Osteocyte (in vitro differentiated cells): ENCODE measurements around the gene L3MBTL1. TPM values are rescaled to one million over a fixed set of nuclear protein-coding genes. Genes with fewer than 3 reads are reported as not detected.

Source experiments
- DNase-seq: peaks from one replicate; pipeline ENCODE4 v3.0.0; 2021; ENCODE audit warnings: mixed read lengths; ENCODE audit not compliant: unreplicated experiment; ENCODE audit errors: extremely low spot score
- H3K27ac Mint-ChIP-seq: one replicate; pipeline ENCODE4 v1.8.0; 2021; ENCODE audit warnings: mild to moderate bottlenecking, mixed read lengths; ENCODE audit not compliant: unreplicated experiment
- H3K27me3 Mint-ChIP-seq: one replicate; pipeline ENCODE4 v1.8.0; 2021; ENCODE audit warnings: mixed read lengths; ENCODE audit not compliant: unreplicated experiment
- H3K36me3 Mint-ChIP-seq: one replicate; pipeline ENCODE4 v1.8.0; 2021; ENCODE audit warnings: mixed read lengths; ENCODE audit not compliant: unreplicated experiment
- H3K4me1 Mint-ChIP-seq: one replicate; pipeline ENCODE4 v1.8.0; 2021; ENCODE audit warnings: mixed read lengths; ENCODE audit not compliant: unreplicated experiment
- H3K4me3 Mint-ChIP-seq: one replicate; pipeline ENCODE4 v1.8.0; 2021; ENCODE audit warnings: mild to moderate bottlenecking, moderate library complexity, mixed read lengths; ENCODE audit not compliant: unreplicated experiment
- H3K9me3 Mint-ChIP-seq: one replicate; pipeline ENCODE4 v1.8.0; 2021; ENCODE audit warnings: mixed read lengths; ENCODE audit not compliant: unreplicated experiment
- CTCF ChIP-seq: fragments of 200-600 bp; sonication (generic); IDR thresholded peaks from 2 replicates; pipeline ENCODE4 v1.5.0; 2021; ENCODE audit warnings: antibody characterized with exemption, mild to moderate bottlenecking, moderate library complexity
- total RNA-seq: library from RNA; stranded (reverse); gene quantifications from 2 replicates; pipeline ENCODE4 v1.2.1, GENCODE V29; 2021

Gene L3MBTL1
- total RNA-seq, 1 donor from 2014 or later = 17.5 TPM

DNA sequence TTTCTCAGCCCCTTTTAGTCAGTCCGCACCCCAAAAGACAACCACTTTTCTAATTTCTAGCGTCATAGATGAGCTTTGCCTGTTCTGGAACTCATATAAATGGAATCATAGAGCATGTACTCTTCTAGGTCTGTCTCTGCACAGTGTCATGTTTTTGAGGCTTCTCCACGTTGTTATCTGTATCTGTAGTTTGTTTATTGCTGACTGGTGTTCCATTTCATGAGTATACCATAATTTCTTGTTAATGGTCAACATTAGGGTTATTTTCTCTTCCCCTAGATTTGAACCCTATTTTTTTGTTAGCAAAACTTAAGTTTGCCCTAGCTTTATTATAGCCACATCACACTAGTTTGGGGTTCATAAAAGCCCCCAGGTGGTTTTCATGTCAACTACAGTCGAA, 35.2 kb downstream of the L3MBTL1 start:
- Mint-ChIP-seq H3K4me1 (peaks cover 2% of the 10 kb centered on the region), H3K9me3 (no peaks in the 10 kb centered on the region), H3K36me3 (peaks cover 12% of the 10 kb centered on the region), H3K4me3 (no peak overlapping the region), H3K27ac (no peak overlapping the region), H3K27me3 (no peaks in the 10 kb centered on the region)
- TF ChIP-seq CTCF = no peak
- DNase-seq = no peak

GRCh38 chr20:43543138-43543537, 35.6 kb downstream of the L3MBTL1 start:
- Mint-ChIP-seq H3K27me3 (no peaks in the 10 kb centered on the region), H3K4me3 (no peak overlapping the region), H3K4me1 (peaks cover 2% of the 10 kb centered on the region), H3K36me3 (peaks cover 14% of the 10 kb centered on the region), H3K9me3 (no peaks in the 10 kb centered on the region), H3K27ac (no peak overlapping the region)
- no peak for DNase-seq
- no peak for TF ChIP-seq CTCF

GRCh38 chr20:43544501-43544900, 37.0 kb downstream of the L3MBTL1 start:
- H3K9me3 Mint-ChIP-seq = no peaks in the 10 kb centered on the region

GRCh38 chr20:43545837-43546578, 38.5 kb downstream of the L3MBTL1 start:
- Mint-ChIP-seq H3K36me3 (peaks cover 14% of the 10 kb centered on the region), H3K27me3 (no peaks in the 10 kb centered on the region), H3K4me3 (no peak overlapping the region), H3K4me1 (peaks cover 12% of the 10 kb centered on the region), H3K27ac (no peak overlapping the region), H3K9me3 (no peaks in the 10 kb centered on the region)
- no peak for TF ChIP-seq CTCF
- DNase-seq = no peak

More at GRCh38 chr20:43544501-43544900, 37.0 kb downstream of the L3MBTL1 start:
- Mint-ChIP-seq H3K27ac (no peak overlapping the region), H3K27me3 (no peaks in the 10 kb centered on the region), H3K4me1 (peaks cover 2% of the 10 kb centered on the region), H3K36me3 (peaks cover 14% of the 10 kb centered on the region), H3K4me3 (no peak overlapping the region)
- TF ChIP-seq CTCF = no peak
- DNase-seq = no peak

- Mint-ChIP-seq H3K9me3 (no peaks in the 10 kb centered on the region), H3K27me3 (no peaks in the 10 kb centered on the region), H3K4me1 (peaks cover 19% of the 10 kb centered on the region), H3K4me3 (no peak overlapping the region), H3K36me3 (peaks cover 14% of the 10 kb centered on the region), H3K27ac (no peak overlapping the region)
- no peak for DNase-seq
- TF ChIP-seq CTCF = no peak
Observed at GRCh38 chr20:43548273-43548880, 40.9 kb downstream of the L3MBTL1 start.
